Transverse colon (tissue), 4 donors: ENCODE measurements around the gene LDB2. TPM values are rescaled to one million over a fixed set of nuclear protein-coding genes. Genes with fewer than 3 reads are reported as not detected.

Experiments used
- DNase-seq: peaks from one replicate; pipeline ENCODE4 v3.0.0-alpha.2; 2019
- H3K27ac ChIP-seq, 4 donors: fragments of 200-600 bp; sonication (generic); 2 replicates each; pipeline ENCODE4 v1.5.1; 2016 to 2018; ENCODE audit warnings: inconsistent platforms in 4 of 4
- H3K27me3 ChIP-seq: fragments of 200-600 bp; sonication (generic); 2 replicates; pipeline ENCODE4 v1.5.1; 2017; ENCODE audit warnings: inconsistent platforms
- H3K36me3 ChIP-seq, 4 donors: fragments of 200-600 bp; sonication (generic); 2 replicates each; pipeline ENCODE4 v1.5.1; 2017 to 2019; ENCODE audit warnings: inconsistent platforms in 4 of 4
- H3K4me1 ChIP-seq, 4 donors: fragments of 200-600 bp; sonication (generic); 2 replicates each; pipeline ENCODE4 v1.5.1; 2017 to 2020; ENCODE audit warnings: inconsistent platforms in 4 of 4
- H3K4me3 ChIP-seq, 4 donors: fragments of 200-600 bp; sonication (generic); 1 replicate in 1 of 4; 2 replicates in 3 of 4; pipeline versions ENCODE4 v1.5.1 to v1.6.1; 2017 to 2019; ENCODE audit warnings: inconsistent platforms in 4 of 4
- H3K9me3 ChIP-seq, 2 donors: fragments of 200-600 bp; sonication (generic); 2 replicates each; pipeline ENCODE4 v1.5.1; 2017 to 2019; ENCODE audit warnings: inconsistent platforms in 2 of 2
- CTCF ChIP-seq, 5 experiments: fragments of 200-600 bp in 3 of 5; fragments of 450-650 bp in 2 of 5; sonication (generic) in 3 of 5; IDR thresholded peaks; 1 replicate in 2 of 5; 2 replicates in 3 of 5; pipeline ENCODE4 v1.5.1; 2016 to 2017; ENCODE audit warnings: antibody characterized with exemption in 5 of 5, inconsistent platforms in 3 of 5, mild to moderate bottlenecking in 2 of 5, moderate library complexity in 1 of 5
- EP300 ChIP-seq: sonication (generic); formaldehyde crosslinking; IDR thresholded peaks from one replicate; pipeline ENCODE4 v1.6.1; 2017; ENCODE audit warnings: antibody characterized with exemption, low read depth
- POLR2A ChIP-seq: fragments of 450-650 bp; IDR thresholded peaks from one replicate; pipeline ENCODE4 v1.6.1; 2016; ENCODE audit warnings: antibody characterized with exemption, mild to moderate bottlenecking, moderate library complexity
- POLR2AphosphoS5 ChIP-seq, 3 donors: sonication (generic); formaldehyde crosslinking; IDR thresholded peaks; one replicate each; pipeline ENCODE4 v1.6.1; 2016; ENCODE audit warnings: antibody characterized with exemption in 3 of 3
- WGBS, 2 donors: methylation state at CpG; one replicate each; pipeline ENCODE4 v1.1.5; 2018; ENCODE audit warnings: low coverage in 1 of 2; 5-methylcytosine and 5-hydroxymethylcytosine counted together
- in situ Hi-C, 4 donors: fragments of 200-750 bp; cut with MboI; loops; one replicate each; pipeline versions ENCODE4 v1.15.0 to v1.15.1; 2017; ENCODE audit warnings: low sequenced_read_pairs in 3 of 4, low pct_ligation_motif_present in 1 of 4, low pct_unique_long_range_greater_than_20kb in 1 of 4
- intact Hi-C: fragments of 100-400 bp; cut with DNase I; formaldehyde crosslinking; loops from one replicate; pipeline ENCODE4 v1.15.1; 2023; ENCODE audit warnings: low total_unique reads
- total RNA-seq, 4 donors: library from RNA; depleted of rRNA; stranded (reverse); fragments of >200 nt; gene quantifications; one replicate each; pipeline ENCODE4 v1.1.0, GENCODE V29; 2016

The LDB2 gene
- total RNA-seq, 4 donors from 2014 or later, result 7.0 to 46.6 (median 8.9) TPM

- WGBS, 2 donors, result 19 to 47% methylated on average over 2 of the region's 2 CpGs
- H3K36me3 ChIP-seq, result no peaks in the 10 kb centered on the region
- in situ Hi-C loops, result no loop called here
These were observed 301.0 kb downstream of the LDB2 start for GRCh38 chr4:16597443-16597842.

GRCh38 chr4:16596267-16596666 lies 302.2 kb downstream of the LDB2 start:
- no peak for DNase-seq
- 82 to 92% methylated on average over 2 of the region's 2 CpGs for WGBS, 2 donors
- Histone ChIP-seq H3K36me3 (no peaks in the 10 kb centered on the region), H3K27me3 (no peaks in the 10 kb centered on the region), H3K4me3 (no peak overlapping the region), H3K27ac (no peak overlapping the region), H3K9me3 (no peaks in the 10 kb centered on the region), H3K4me1 (no peaks in the 10 kb centered on the region)
- TF ChIP-seq CTCF (IDR thresholded peaks at IDR 0.05), result no peak
- TF ChIP-seq POLR2A, result no peak
- TF ChIP-seq POLR2AphosphoS5 (IDR thresholded peaks at IDR 0.05), result no peak
- TF ChIP-seq EP300, result no peak
- intact Hi-C loops (no loop called here), in situ Hi-C loops (no loop called here)

More at GRCh38 chr4:16597443-16597842, 301.0 kb downstream of the LDB2 start:
- Histone ChIP-seq H3K4me1 (no peaks in the 10 kb centered on the region), H3K4me3 (no peak overlapping the region), H3K9me3 (no peaks in the 10 kb centered on the region), H3K27me3 (no peaks in the 10 kb centered on the region), H3K27ac (no peak overlapping the region)
- intact Hi-C loops, result no loop called here
- TF ChIP-seq CTCF (IDR thresholded peaks at IDR 0.05), result no peak
- no peak for DNase-seq

GRCh38 chr4:16594128-16594527 lies 304.3 kb downstream of the LDB2 start:
- no peaks in the 10 kb centered on the region for H3K27me3 ChIP-seq
- no peak overlapping the region for H3K4me3 ChIP-seq
- H3K9me3 ChIP-seq, result no peaks in the 10 kb centered on the region
- no peaks in the 10 kb centered on the region for H3K36me3 ChIP-seq
- H3K4me1 ChIP-seq, result no peaks in the 10 kb centered on the region
- DNase-seq, result no peak
- intact Hi-C loops, result no loop called here
- TF ChIP-seq POLR2A, result no peak
- TF ChIP-seq EP300, result no peak
- no peak for TF ChIP-seq CTCF (IDR thresholded peaks at IDR 0.05)
- TF ChIP-seq POLR2AphosphoS5 (IDR thresholded peaks at IDR 0.05), result no peak
- in situ Hi-C loops, result no loop called here
- H3K27ac ChIP-seq, result no peak overlapping the region
- WGBS, 2 donors, result 73 to 80% methylated on average over 2 of the region's 2 CpGs

- no peaks in the 10 kb centered on the region for H3K27me3 ChIP-seq
- in situ Hi-C loops (no loop called here), intact Hi-C loops (no loop called here)
- no peak for TF ChIP-seq POLR2AphosphoS5 (IDR thresholded peaks at IDR 0.05)
- TF ChIP-seq CTCF (IDR thresholded peaks at IDR 0.05), result no peak
- no peak for TF ChIP-seq EP300
- TF ChIP-seq POLR2A, result no peak
- H3K4me3 ChIP-seq, result no peak overlapping the region
- no peaks in the 10 kb centered on the region for H3K36me3 ChIP-seq
- H3K27ac ChIP-seq, result no peak overlapping the region
- no peaks in the 10 kb centered on the region for H3K9me3 ChIP-seq
- H3K4me1 ChIP-seq, result no peaks in the 10 kb centered on the region
- WGBS, 2 donors, result 63 to 70% methylated on average over 3 to 4 of the region's 4 CpGs
- DNase-seq, result no peak
These were observed 305.1 kb downstream of the LDB2 start for GRCh38 chr4:16593386-16593785.
